ENCODE data around the gene ARFRP1. TPM values are rescaled to one million over a fixed set of nuclear protein-coding genes. Genes with fewer than 3 reads are reported as not detected.

The ARFRP1 gene
- total and polyA plus RNA-seq, 2 of the 13 experiments (the other 11 are each of a cell fraction or from before 2014, with no cell fraction given), result 32.0 to 51.1 TPM

DNA sequence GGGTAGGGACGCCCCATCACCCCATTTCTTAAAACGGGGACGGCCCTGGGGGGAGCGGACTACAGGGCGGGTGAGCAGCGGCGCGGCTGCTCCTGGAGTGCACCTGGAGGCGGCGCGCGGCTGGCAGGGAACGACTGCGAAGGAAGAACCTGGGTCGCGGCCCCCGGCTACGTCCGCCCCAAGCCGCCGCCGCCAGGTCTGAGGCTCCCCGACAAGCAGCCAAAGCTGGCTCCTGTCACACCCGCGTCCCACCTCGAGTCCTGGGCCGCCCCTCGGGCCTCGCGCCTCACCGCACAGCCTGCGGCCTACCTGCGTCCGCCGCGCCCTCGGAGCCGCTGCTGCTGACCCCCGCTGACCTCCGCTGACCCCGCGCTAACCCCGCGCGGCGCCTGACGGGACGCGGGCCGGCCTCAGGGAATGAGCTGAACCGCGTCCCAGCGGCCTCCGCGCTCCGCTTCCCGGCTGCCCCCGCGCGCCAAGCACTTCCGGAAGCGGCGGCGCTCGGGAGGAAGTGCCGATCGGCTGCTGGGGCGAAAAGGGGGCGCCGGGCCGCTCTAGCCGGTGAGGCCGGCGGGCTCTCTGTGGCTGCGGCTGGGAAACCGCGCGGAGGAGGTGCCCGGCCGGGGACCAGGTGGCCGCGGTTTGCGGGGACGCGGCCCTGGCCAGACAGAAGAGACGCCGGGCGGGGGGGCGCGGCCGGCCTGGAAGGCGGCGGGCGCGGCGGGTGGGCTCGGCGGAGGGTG is at the start of gene ARFRP1, which contains the start of gene ZGPAT (continued):
- TF ChIP-seq, protein P1, sequence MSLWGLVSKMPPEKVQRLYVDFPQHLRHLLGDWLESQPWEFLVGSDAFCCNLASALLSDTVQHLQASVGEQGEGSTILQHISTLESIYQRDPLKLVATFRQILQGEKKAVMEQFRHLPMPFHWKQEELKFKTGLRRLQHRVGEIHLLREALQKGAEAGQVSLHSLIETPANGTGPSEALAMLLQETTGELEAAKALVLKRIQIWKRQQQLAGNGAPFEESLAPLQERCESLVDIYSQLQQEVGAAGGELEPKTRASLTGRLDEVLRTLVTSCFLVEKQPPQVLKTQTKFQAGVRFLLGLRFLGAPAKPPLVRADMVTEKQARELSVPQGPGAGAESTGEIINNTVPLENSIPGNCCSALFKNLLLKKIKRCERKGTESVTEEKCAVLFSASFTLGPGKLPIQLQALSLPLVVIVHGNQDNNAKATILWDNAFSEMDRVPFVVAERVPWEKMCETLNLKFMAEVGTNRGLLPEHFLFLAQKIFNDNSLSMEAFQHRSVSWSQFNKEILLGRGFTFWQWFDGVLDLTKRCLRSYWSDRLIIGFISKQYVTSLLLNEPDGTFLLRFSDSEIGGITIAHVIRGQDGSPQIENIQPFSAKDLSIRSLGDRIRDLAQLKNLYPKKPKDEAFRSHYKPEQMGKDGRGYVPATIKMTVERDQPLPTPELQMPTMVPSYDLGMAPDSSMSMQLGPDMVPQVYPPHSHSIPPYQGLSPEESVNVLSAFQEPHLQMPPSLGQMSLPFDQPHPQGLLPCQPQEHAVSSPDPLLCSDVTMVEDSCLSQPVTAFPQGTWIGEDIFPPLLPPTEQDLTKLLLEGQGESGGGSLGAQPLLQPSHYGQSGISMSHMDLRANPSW (CRISPR knock-in tag; IDR thresholded peaks at IDR 0.05; ENCODE audit: borderline replicate concordance), result peak; percentile 22; the same call in 1 of the 2 replicates
- peak; percentile 93 for TF ChIP-seq TEAD3 (CRISPR knock-in tag; optimal IDR thresholded peaks at IDR 0.05; ENCODE audit: borderline replicate concordance)
- TF ChIP-seq ZSCAN9 (CRISPR knock-in tag; IDR thresholded peaks at IDR 0.05; ENCODE audit: borderline replicate concordance), result peak; percentile 95
- peak; percentile 93 for TF ChIP-seq ZNF766 (CRISPR knock-in tag; IDR thresholded peaks at IDR 0.05; ENCODE audit: borderline replicate concordance)
- peak; percentile 99 for TF ChIP-seq GATAD1 (CRISPR knock-in tag; IDR thresholded peaks at IDR 0.05)
- TF ChIP-seq, protein P2, sequence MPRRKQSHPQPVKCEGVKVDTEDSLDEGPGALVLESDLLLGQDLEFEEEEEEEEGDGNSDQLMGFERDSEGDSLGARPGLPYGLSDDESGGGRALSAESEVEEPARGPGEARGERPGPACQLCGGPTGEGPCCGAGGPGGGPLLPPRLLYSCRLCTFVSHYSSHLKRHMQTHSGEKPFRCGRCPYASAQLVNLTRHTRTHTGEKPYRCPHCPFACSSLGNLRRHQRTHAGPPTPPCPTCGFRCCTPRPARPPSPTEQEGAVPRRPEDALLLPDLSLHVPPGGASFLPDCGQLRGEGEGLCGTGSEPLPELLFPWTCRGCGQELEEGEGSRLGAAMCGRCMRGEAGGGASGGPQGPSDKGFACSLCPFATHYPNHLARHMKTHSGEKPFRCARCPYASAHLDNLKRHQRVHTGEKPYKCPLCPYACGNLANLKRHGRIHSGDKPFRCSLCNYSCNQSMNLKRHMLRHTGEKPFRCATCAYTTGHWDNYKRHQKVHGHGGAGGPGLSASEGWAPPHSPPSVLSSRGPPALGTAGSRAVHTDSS (CRISPR knock-in tag; conservative IDR thresholded peaks at IDR 0.05), result peak; percentile 100
- peak; percentile 73 for TF ChIP-seq HOXD1 (CRISPR knock-in tag; IDR thresholded peaks at IDR 0.05)
- TF ChIP-seq, protein P3, sequence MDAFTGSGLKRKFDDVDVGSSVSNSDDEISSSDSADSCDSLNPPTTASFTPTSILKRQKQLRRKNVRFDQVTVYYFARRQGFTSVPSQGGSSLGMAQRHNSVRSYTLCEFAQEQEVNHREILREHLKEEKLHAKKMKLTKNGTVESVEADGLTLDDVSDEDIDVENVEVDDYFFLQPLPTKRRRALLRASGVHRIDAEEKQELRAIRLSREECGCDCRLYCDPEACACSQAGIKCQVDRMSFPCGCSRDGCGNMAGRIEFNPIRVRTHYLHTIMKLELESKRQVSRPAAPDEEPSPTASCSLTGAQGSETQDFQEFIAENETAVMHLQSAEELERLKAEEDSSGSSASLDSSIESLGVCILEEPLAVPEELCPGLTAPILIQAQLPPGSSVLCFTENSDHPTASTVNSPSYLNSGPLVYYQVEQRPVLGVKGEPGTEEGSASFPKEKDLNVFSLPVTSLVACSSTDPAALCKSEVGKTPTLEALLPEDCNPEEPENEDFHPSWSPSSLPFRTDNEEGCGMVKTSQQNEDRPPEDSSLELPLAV (CRISPR knock-in tag; conservative IDR thresholded peaks at IDR 0.05; ENCODE audit: low read depth), result peak; percentile 93
- TF ChIP-seq, protein P4, sequence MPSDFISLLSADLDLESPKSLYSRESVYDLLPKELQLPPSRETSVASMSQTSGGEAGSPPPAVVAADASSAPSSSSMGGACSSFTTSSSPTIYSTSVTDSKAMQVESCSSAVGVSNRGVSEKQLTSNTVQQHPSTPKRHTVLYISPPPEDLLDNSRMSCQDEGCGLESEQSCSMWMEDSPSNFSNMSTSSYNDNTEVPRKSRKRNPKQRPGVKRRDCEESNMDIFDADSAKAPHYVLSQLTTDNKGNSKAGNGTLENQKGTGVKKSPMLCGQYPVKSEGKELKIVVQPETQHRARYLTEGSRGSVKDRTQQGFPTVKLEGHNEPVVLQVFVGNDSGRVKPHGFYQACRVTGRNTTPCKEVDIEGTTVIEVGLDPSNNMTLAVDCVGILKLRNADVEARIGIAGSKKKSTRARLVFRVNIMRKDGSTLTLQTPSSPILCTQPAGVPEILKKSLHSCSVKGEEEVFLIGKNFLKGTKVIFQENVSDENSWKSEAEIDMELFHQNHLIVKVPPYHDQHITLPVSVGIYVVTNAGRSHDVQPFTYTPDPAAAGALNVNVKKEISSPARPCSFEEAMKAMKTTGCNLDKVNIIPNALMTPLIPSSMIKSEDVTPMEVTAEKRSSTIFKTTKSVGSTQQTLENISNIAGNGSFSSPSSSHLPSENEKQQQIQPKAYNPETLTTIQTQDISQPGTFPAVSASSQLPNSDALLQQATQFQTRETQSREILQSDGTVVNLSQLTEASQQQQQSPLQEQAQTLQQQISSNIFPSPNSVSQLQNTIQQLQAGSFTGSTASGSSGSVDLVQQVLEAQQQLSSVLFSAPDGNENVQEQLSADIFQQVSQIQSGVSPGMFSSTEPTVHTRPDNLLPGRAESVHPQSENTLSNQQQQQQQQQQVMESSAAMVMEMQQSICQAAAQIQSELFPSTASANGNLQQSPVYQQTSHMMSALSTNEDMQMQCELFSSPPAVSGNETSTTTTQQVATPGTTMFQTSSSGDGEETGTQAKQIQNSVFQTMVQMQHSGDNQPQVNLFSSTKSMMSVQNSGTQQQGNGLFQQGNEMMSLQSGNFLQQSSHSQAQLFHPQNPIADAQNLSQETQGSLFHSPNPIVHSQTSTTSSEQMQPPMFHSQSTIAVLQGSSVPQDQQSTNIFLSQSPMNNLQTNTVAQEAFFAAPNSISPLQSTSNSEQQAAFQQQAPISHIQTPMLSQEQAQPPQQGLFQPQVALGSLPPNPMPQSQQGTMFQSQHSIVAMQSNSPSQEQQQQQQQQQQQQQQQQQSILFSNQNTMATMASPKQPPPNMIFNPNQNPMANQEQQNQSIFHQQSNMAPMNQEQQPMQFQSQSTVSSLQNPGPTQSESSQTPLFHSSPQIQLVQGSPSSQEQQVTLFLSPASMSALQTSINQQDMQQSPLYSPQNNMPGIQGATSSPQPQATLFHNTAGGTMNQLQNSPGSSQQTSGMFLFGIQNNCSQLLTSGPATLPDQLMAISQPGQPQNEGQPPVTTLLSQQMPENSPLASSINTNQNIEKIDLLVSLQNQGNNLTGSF (CRISPR knock-in tag; IDR thresholded peaks at IDR 0.05), result peak; percentile 94; the same call in 1 of the 2 replicates
- peak; percentile 51 for TF ChIP-seq ZNF781 (CRISPR knock-in tag; IDR thresholded peaks at IDR 0.05; ENCODE audit: borderline replicate concordance, not compliant biosample characterization)
- TF ChIP-seq KDM4B (CRISPR knock-in tag; IDR thresholded peaks at IDR 0.05), result no peak
- TF ChIP-seq ZNF552 (CRISPR knock-in tag; IDR thresholded peaks at IDR 0.05; ENCODE audit: borderline replicate concordance), result peak; percentile 80
- peak; percentile 99 for TF ChIP-seq TARDBP (CRISPR knock-in tag; IDR thresholded peaks at IDR 0.05)
- TF ChIP-seq, protein P5, sequence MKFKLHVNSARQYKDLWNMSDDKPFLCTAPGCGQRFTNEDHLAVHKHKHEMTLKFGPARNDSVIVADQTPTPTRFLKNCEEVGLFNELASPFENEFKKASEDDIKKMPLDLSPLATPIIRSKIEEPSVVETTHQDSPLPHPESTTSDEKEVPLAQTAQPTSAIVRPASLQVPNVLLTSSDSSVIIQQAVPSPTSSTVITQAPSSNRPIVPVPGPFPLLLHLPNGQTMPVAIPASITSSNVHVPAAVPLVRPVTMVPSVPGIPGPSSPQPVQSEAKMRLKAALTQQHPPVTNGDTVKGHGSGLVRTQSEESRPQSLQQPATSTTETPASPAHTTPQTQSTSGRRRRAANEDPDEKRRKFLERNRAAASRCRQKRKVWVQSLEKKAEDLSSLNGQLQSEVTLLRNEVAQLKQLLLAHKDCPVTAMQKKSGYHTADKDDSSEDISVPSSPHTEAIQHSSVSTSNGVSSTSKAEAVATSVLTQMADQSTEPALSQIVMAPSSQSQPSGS (CRISPR knock-in tag; IDR thresholded peaks at IDR 0.05), result peak; percentile 94
- TF ChIP-seq ZNF557 (CRISPR knock-in tag; IDR thresholded peaks at IDR 0.05), result peak; percentile 84; the same call in 1 of the 2 replicates
- no peak for TF ChIP-seq IKZF1 (IDR thresholded peaks at IDR 0.05)
